Measurements from ENCODE around the gene CISH. TPM values are rescaled to one million over a fixed set of nuclear protein-coding genes. Genes with fewer than 3 reads are reported as not detected.

The CISH gene
- total RNA-seq, 1 experiment from 2014 or later: 0.20 TPM

- Histone ChIP-seq H3K4me3 (no peak overlapping the region), H3K9me3 (no peaks in the 10 kb centered on the region), H3K27me3 (no peaks in the 10 kb centered on the region), H3K36me3 (peaks cover 3% of the 10 kb centered on the region; the same call in 1 of the 2 replicates)
- no peak for DNase-seq
Measured at GRCh38 chr3:50572801-50573371, 38.7 kb downstream of the CISH start.

GRCh38 chr3:50572158-50572557 lies 39.4 kb downstream of the CISH start:
- Histone ChIP-seq H3K36me3 (peaks cover 3% of the 10 kb centered on the region; the same call in 1 of the 2 replicates), H3K27me3 (no peaks in the 10 kb centered on the region), H3K4me3 (no peak overlapping the region), H3K9me3 (no peaks in the 10 kb centered on the region)
- DNase-seq: peak; percentile 32

GRCh38 chr3:50571486-50571885 lies 40.1 kb downstream of the CISH start:
- Histone ChIP-seq H3K36me3 (peaks cover 3% of the 10 kb centered on the region; the same call in 1 of the 2 replicates), H3K4me3 (no peak overlapping the region), H3K27me3 (no peaks in the 10 kb centered on the region), H3K9me3 (no peaks in the 10 kb centered on the region)
- no peak for DNase-seq

GRCh38 chr3:50570508-50571279 lies 40.9 kb downstream of the CISH start:
- Histone ChIP-seq H3K27me3 (no peaks in the 10 kb centered on the region), H3K9me3 (no peaks in the 10 kb centered on the region), H3K4me3 (peak overlapping the region; percentile 82; the same call in 1 of the 2 replicates), H3K36me3 (peaks cover 3% of the 10 kb centered on the region; the same call in 1 of the 2 replicates)
- DNase-seq: no peak

GRCh38 chr3:50568947-50569749 lies 42.4 kb downstream of the CISH start, which contains the start of gene HEMK1:
TSS of gene HEMK1 (plus strand) at chr3:50569522. CDS start at chr3:50571105, 1,583 bp downstream.
- peak; percentile 93 for DNase-seq
- Histone ChIP-seq H3K4me3 (peak within 1 kb of the TSS; percentile 82), H3K36me3 (peaks cover 3% of the 10 kb centered on the region; the same call in 1 of the 2 replicates), H3K27me3 (no peaks in the 10 kb centered on the region), H3K9me3 (no peaks in the 10 kb centered on the region)

- DNase-seq: peak; percentile 87
- peak within 1 kb of the TSS; percentile 82 for H3K4me3 ChIP-seq
- no peaks in the 10 kb centered on the region for H3K27me3 ChIP-seq
- H3K36me3 ChIP-seq: peaks cover 3% of the 10 kb centered on the region; the same call in 1 of the 2 replicates
- H3K9me3 ChIP-seq: no peaks in the 10 kb centered on the region
Measured at GRCh38 chr3:50567386-50568167, 44.0 kb downstream of the CISH start, which contains the start of gene C3orf18. TSS of gene C3orf18 (minus strand) at chr3:50567747. CDS start at chr3:50565699, 2,048 bp downstream.

- Histone ChIP-seq H3K36me3 (no peaks in the 10 kb centered on the region), H3K9me3 (no peaks in the 10 kb centered on the region), H3K27me3 (no peaks in the 10 kb centered on the region), H3K4me3 (peak overlapping the region; percentile 42)
- DNase-seq: no peak
Measured at GRCh38 chr3:50567011-50567385, 44.6 kb downstream of the CISH start.

- Histone ChIP-seq H3K36me3 (no peaks in the 10 kb centered on the region), H3K27me3 (no peaks in the 10 kb centered on the region), H3K9me3 (no peaks in the 10 kb centered on the region), H3K4me3 (no peak overlapping the region)
- no peak for DNase-seq
Measured at GRCh38 chr3:50564321-50564720, 47.3 kb downstream of the CISH start.

GRCh38 chr3:50563867-50564266 lies 47.7 kb downstream of the CISH start:
- no peak for DNase-seq
- H3K36me3 ChIP-seq: no peaks in the 10 kb centered on the region
- H3K4me3 ChIP-seq: no peak overlapping the region
- H3K9me3 ChIP-seq: no peaks in the 10 kb centered on the region
- H3K27me3 ChIP-seq: no peaks in the 10 kb centered on the region

GRCh38 chr3:50562861-50563260 lies 48.7 kb downstream of the CISH start:
- no peaks in the 10 kb centered on the region for H3K36me3 ChIP-seq
- no peak overlapping the region for H3K4me3 ChIP-seq
- no peaks in the 10 kb centered on the region for H3K9me3 ChIP-seq
- no peak for DNase-seq
- H3K27me3 ChIP-seq: no peaks in the 10 kb centered on the region

- no peaks in the 10 kb centered on the region for H3K36me3 ChIP-seq
- H3K4me3 ChIP-seq: no peak overlapping the region
- H3K9me3 ChIP-seq: no peaks in the 10 kb centered on the region
- H3K27me3 ChIP-seq: no peaks in the 10 kb centered on the region
- DNase-seq: peak; percentile 49
Measured at GRCh38 chr3:50559702-50560101, 51.9 kb downstream of the CISH start.

- H3K4me3 ChIP-seq: no peak overlapping the region
- DNase-seq: no peak
- H3K36me3 ChIP-seq: no peaks in the 10 kb centered on the region
- no peaks in the 10 kb centered on the region for H3K9me3 ChIP-seq
- H3K27me3 ChIP-seq: no peaks in the 10 kb centered on the region
Measured at GRCh38 chr3:50557915-50558314, 53.7 kb downstream of the CISH start.

GRCh38 chr3:50557106-50557505 lies 54.5 kb downstream of the CISH start:
- Histone ChIP-seq H3K36me3 (no peaks in the 10 kb centered on the region), H3K27me3 (no peaks in the 10 kb centered on the region), H3K4me3 (no peak overlapping the region), H3K9me3 (no peaks in the 10 kb centered on the region)
- DNase-seq: no peak

Measured in MG63 (cell line).